HG03135 (cell line): ENCODE measurements around the gene PDSS2.
"Not testable (repeated sequence)": the region's sequence is repeated elsewhere in the genome, so short reads cannot be mapped to it uniquely, and the experiment has no call there.

Experiments used
- ATAC-seq: cut with Tn5 transposase; IDR thresholded peaks from one replicate; pipeline ENCODE4 v1.9.1; 2021; ENCODE audit warnings: mild to moderate bottlenecking, moderate library complexity; ENCODE audit not compliant: unreplicated experiment

Gene PDSS2

GRCh38 chr6:107128175-107128574 is 331.2 kb downstream of the PDSS2 start:
- ATAC-seq, result no peak

- no peak for ATAC-seq
Observed at GRCh38 chr6:107125771-107126170, 333.6 kb downstream of the PDSS2 start.

- peak; percentile 75 for ATAC-seq
Observed at GRCh38 chr6:107124934-107125348, 334.4 kb downstream of the PDSS2 start.

DNA sequence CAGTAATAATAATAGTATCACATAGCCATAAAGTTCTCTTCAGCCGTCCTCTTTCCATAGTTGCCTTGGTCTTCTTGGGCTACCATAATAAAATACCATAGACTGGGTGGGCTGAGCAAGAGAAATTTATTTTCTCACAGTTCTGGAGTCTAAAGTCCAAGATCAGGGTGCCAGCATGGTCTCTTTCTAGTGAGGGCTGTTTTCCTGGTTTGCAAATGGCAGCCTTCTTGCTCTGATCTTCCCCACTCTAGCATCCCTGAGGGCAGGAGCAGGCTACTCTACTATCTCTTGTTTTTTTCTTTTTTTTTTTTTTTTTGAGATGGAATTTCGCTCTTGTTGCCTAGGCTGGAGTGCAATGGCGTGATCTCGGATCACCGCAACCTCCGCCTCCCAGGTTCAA is 335.9 kb downstream of the PDSS2 start:
- no peak for ATAC-seq

GRCh38 chr6:107122748-107123147 is 336.6 kb downstream of the PDSS2 start:
- no peak for ATAC-seq

DNA sequence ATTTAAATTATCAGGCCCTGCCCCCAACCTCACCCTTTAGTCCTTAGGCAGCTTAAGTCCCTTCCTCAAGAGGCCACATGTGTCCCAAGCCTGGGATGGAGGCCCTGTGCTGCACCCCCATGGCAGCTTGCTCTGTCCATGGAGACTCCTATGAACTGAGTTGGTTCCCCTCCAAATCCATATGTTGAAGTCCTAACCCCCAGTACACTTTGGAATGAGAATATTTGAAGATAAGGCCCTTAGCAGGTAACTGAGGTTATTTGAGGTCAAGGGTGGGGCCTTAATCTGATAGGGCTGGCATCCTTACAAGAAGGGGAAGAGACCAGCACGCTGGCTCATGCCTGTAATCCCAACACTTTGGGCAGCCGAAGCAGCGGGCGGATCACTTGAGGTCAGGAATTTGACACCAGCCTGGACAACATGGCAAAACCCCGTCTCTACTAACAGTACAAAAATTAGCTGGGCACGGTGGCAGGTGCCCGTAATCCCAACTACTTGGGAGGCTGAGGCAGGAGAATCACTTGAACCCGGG is 337.3 kb downstream of the PDSS2 start:
- no peak for ATAC-seq

- ATAC-seq, result no peak
Observed at GRCh38 chr6:107121266-107121665, 338.1 kb downstream of the PDSS2 start.

DNA sequence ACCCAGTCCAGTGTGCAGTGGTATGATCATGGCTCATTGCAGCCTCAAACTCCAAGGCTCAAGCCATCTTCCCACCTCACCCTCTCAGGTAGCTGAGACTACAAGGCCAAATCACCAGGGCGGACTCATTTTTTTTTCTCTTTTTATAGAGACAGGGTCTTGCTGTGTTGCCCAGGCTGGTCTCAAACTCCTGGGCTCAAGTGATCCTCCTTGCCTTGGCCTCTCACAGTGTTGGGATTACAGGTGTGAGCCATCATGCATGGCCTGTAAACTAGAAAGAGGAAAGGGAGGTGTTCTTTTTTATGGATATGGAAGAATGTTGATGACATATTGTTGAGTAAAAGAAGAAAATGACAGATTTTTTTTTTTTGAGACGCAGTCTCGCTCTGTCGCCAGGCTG is 339.0 kb downstream of the PDSS2 start:
- no peak for ATAC-seq

DNA sequence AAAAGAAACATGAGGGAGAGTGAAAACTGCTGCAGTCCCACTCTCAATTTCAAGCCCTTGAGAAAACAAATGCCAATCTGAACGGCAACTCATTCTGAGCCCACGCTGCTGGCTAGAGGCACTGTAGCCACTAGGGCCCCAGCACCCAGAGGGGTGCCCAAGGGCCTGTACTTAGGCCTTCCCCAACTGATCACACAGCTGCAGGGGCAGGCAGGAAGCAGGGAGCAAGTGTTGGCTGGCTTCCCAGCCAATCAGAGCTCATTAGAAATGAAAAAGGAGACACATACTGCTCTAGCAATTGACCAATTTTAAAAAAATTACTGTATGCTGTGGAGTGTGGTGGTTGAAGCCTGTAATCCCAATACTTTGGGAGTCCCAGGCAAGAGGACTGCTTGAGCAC is 340.4 kb downstream of the PDSS2 start:
- no peak for ATAC-seq

DNA sequence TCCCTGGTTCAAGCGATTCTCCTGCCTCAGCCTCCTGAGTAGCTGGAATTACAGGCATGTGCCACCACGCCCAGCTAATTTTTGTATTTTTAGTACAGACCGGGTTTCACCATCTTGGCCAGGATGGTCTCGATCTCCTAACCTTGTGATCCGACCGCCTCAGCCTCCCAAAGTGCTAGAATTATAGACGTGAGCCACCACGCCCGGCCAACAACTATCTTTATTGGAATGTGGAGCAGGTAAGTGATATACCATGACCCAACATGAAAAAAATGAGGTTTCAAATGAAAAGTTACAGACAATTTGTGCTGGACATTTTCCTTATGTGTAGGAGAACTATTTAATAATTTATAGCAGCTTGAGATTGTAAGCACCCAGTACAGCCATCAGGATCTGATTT is 340.8 kb downstream of the PDSS2 start:
- not testable (repeated sequence) for ATAC-seq

DNA sequence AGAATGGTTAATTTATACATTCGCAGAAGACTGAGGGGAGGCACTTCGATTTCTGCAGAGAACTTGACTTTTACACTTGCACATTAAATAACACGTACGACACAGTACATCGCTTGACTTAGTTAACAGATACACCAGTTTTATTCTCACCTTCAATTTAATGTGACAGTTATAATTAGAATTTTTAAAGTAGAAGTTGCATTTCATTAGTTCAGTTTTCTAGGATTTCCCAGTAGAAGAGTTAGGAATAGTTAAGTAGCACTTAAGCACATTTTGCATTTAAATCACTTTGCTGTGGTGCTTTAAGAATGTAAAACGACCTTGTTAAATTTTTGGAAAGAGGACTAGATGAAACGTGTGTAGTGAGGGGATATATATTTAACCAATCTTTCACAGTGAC is 342.4 kb downstream of the PDSS2 start:
- ATAC-seq, result no peak

DNA sequence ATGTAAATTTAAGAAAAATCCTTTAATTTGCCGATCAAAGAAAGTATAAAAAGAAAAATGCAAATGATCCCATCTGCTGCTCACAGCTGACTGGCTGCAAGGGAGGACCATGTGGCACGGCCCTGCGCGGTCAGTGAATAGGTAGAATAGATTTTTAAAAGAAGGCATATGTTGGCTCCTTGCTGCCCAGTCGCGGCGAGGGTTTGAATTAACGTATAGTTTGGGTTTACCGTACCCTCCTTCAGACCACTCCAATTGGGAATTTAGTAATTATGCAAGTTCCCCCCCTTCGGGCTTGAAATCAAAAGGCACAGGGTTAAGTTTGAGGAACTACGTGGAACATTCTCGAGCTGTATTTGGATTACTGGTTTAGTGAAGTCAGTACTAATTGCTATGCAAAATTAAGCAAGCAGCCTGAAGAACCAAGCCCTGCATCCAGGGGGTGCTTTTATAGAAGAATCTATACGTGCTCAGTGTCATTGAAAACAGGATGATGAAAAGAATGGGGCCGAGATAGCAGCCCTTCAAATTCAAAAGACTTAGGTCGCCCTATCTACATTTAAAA is 343.0 kb downstream of the PDSS2 start:
- ATAC-seq, result no peak

DNA sequence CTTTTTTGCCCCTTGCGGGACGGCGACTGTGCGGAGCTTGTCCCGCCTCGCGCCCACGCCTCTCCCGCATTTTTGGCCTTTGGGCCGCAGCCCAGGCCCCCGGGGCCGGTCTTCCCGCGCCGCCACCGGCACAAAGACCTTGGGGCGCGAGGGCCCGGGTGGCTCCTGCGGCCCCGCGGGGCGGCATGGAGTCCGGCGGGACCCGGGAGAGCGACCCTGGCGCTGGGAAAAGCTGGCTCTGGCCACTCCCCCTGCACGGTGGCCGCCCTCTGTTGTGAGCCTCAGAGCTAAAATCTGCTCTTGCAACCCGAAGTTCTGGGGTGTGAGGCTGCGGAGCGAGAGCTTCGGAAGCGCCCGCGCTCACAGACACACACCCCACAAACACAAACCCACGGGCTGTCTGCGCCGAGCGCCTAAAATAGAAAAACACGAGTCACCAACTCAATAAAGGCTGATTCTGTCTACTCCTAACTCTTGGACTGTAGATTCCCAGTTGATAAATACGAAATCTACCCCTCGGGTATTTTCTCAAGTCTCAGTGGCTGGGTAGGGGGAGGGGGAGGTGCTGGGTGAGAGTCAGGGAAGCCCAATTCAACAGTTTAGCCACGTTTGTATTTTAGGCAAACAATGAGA is 343.6 kb downstream of the PDSS2 start:
- ATAC-seq, result peak; percentile 30

- ATAC-seq, result peak; percentile 27
Observed at GRCh38 chr6:107114926-107115694, 344.3 kb downstream of the PDSS2 start, which contains the start of gene BEND3. TSS of gene BEND3 (minus strand) at chr6:107115515. CDS start at chr6:107099285, 16,230 bp downstream.

DNA sequence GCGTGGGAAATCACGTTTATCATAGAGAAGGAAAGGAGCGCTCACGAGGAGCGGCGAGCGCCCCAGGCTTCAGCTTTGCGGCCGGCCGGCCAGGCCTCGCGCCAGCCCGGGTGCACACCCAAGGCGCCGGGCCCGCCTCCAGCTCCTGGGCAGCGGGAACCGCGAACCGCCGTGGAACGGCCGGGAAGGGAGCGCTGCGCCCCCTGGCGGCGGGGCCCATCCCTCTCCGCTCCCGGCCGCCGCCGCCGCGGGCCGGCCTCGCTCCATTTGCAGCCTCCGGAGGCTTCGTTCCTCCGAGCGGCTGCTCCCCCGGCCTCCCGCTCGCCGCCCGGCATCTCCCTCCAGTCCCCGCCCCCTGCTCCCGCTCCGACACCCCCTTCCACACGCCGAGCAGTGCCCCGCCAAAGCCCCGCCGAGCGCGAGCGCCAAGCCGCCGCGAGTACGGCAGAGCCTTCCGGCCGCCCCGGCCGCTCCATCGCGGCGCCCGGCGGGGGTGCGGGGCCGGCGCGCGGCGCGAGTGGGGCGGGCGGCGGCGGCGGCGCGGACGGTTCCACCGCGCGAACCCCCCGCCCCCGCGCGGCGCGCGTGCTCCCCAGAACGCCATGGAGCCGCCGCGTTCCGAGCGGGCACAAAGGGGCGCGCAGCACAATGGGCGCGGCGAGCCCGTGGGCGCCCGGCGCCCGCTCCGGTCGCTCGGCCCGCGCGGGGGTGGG is 345.0 kb downstream of the PDSS2 start:
- ATAC-seq, result peak; percentile 54

DNA sequence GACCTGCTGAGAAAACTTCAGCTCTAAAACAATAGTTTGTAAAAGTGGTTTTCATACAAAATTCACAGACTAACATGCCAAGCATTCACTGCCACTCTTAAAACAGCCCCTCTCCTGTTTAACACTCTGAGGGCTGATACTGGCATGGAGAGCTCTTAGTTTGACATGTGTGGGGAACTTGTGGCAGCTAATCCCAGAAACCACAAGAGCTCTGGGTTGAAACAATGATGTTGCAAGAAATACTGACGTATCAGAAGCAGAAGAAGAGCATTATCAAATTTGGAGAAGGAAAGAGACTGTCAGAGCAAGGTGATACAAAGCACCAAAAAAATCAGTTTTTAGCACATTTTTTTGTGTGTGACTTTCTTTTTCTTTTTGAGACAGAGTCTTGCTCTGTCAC is 349.2 kb downstream of the PDSS2 start:
- ATAC-seq, result no peak

GRCh38 chr6:107108201-107108890 is 351.0 kb downstream of the PDSS2 start:
- no peak for ATAC-seq

GRCh38 chr6:107107791-107108190 is 351.6 kb downstream of the PDSS2 start:
- ATAC-seq, result no peak

- ATAC-seq, result no peak
Observed at GRCh38 chr6:107106165-107106564, 353.2 kb downstream of the PDSS2 start.

DNA sequence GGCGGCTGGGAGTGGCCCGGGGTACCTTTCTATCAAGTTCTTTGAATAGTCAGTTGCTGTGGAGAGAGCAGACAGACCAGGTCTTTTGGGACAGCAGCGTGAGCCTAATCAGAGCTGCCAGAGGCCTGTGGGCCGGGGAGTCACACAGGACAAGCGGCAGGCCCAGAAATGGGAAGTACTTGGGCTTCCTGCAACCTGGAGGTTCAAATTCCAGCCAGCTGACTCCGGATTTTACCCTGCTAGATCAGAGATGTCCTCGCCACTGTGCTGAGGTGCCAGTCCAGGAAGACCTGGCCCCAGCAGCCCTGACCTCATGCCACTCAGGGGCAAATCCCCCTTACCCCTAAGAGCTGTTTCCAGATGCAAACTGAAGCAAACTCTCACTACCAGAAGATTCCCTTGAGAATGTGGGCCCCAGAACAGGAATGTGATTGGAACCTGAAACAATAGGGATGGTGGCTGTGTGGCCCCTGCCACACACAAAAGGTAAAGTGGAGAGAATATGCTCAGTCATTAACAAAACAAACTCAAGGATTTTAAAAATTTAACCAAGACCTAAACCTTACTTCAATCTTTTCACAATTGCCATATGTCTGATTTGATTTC is 353.8 kb downstream of the PDSS2 start:
- no peak for ATAC-seq
